ENCODE data around the gene PTRH2.

PTRH2 gene

GRCh38 chr17:59714255-59714654, 7.0 kb upstream of the PTRH2 start:
- no CpG with 5 or more reads among the region's 2 CpGs for WGBS (ENCODE audit: extremely low coverage, insufficient coverage, low lambda C conversion rate)
- DNase-seq, result no peak

GRCh38 chr17:59712862-59713261, 5.6 kb upstream of the PTRH2 start:
- Histone ChIP-seq H3K4me2 (ENCODE audit: low read length) (no peak overlapping the region), H3K9ac (ENCODE audit: low read length) (no peak overlapping the region), H3K18ac (ENCODE audit: low read length) (no peak overlapping the region), H3K23ac (ENCODE audit: low read length) (no peak overlapping the region), H4K5ac (ENCODE audit: low read length) (no peak overlapping the region), H3K4me3 (ENCODE audit: low read length) (no peak overlapping the region), H3K36me3 (ENCODE audit: control insufficient read depth, insufficient read depth, low read length) (no peaks in the 10 kb centered on the region), H3K27ac (ENCODE audit: low read depth, low read length) (no peak overlapping the region), H3K79me1 (ENCODE audit: low read length) (peaks cover 12% of the 10 kb centered on the region), H2AK5ac (ENCODE audit: low read length) (no peak overlapping the region), H4K8ac (ENCODE audit: low read depth, low read length) (no peak overlapping the region), H3K27me3 (ENCODE audit: insufficient read depth, low read length, poor library complexity) (no peaks in the 10 kb centered on the region), H3K4ac (ENCODE audit: low read depth, low read length) (no peak overlapping the region), H3K4me1 (ENCODE audit: control insufficient read depth, low read depth, low read length) (no peaks in the 10 kb centered on the region), H2BK120ac (ENCODE audit: low read depth, low read length) (no peak overlapping the region), H2BK15ac (replicated peaks; ENCODE audit: low read depth) (no peak overlapping the region), H3K56ac (ENCODE audit: low read length) (no peak overlapping the region), H2BK5ac (ENCODE audit: low read length) (no peak overlapping the region), H3K79me2 (ENCODE audit: control insufficient read depth, insufficient read depth, low read length) (peaks cover 38% of the 10 kb centered on the region)
- no CpG with 5 or more reads among the region's 2 CpGs for WGBS (ENCODE audit: extremely low coverage, insufficient coverage, low lambda C conversion rate)
- DNase-seq, result no peak

More at GRCh38 chr17:59714255-59714654, 7.0 kb upstream of the PTRH2 start:
- no peak overlapping the region for H4K8ac ChIP-seq (ENCODE audit: low read depth, low read length)
- H2BK15ac ChIP-seq (replicated peaks; ENCODE audit: low read depth), result no peak overlapping the region
- no peak overlapping the region for H3K9ac ChIP-seq (ENCODE audit: low read length)
- H3K4ac ChIP-seq (ENCODE audit: low read depth, low read length), result no peak overlapping the region
- no peak overlapping the region for H3K56ac ChIP-seq (ENCODE audit: low read length)
- no peak overlapping the region for H2BK5ac ChIP-seq (ENCODE audit: low read length)
- H3K27ac ChIP-seq (ENCODE audit: low read depth, low read length), result no peak overlapping the region
- H4K5ac ChIP-seq (ENCODE audit: low read length), result no peak overlapping the region
- H3K18ac ChIP-seq (ENCODE audit: low read length), result no peak overlapping the region
- H3K27me3 ChIP-seq (ENCODE audit: insufficient read depth, low read length, poor library complexity), result no peaks in the 10 kb centered on the region
- no peak overlapping the region for H3K23ac ChIP-seq (ENCODE audit: low read length)
- H3K4me1 ChIP-seq (ENCODE audit: control insufficient read depth, low read depth, low read length), result no peaks in the 10 kb centered on the region
- no peak overlapping the region for H3K4me3 ChIP-seq (ENCODE audit: low read length)
- H2BK120ac ChIP-seq (ENCODE audit: low read depth, low read length), result no peak overlapping the region
- no peak overlapping the region for H2AK5ac ChIP-seq (ENCODE audit: low read length)
- H3K4me2 ChIP-seq (ENCODE audit: low read length), result no peak overlapping the region
- H3K79me2 ChIP-seq (ENCODE audit: control insufficient read depth, insufficient read depth, low read length), result peaks cover 27% of the 10 kb centered on the region
- no peaks in the 10 kb centered on the region for H3K36me3 ChIP-seq (ENCODE audit: control insufficient read depth, insufficient read depth, low read length)
- H3K79me1 ChIP-seq (ENCODE audit: low read length), result peaks cover 12% of the 10 kb centered on the region

GRCh38 chr17:59711936-59712335, 4.7 kb upstream of the PTRH2 start:
- H3K36me3 ChIP-seq (ENCODE audit: control insufficient read depth, insufficient read depth, low read length), result no peaks in the 10 kb centered on the region
- no peaks in the 10 kb centered on the region for H3K27me3 ChIP-seq (ENCODE audit: insufficient read depth, low read length, poor library complexity)
- DNase-seq, result no peak
- H4K8ac ChIP-seq (ENCODE audit: low read depth, low read length), result no peak overlapping the region
- no peaks in the 10 kb centered on the region for H3K4me1 ChIP-seq (ENCODE audit: control insufficient read depth, low read depth, low read length)
- no peak overlapping the region for H3K56ac ChIP-seq (ENCODE audit: low read length)
- H3K4me3 ChIP-seq (ENCODE audit: low read length), result no peak overlapping the region
- no peak overlapping the region for H4K5ac ChIP-seq (ENCODE audit: low read length)
- no peak overlapping the region for H2BK5ac ChIP-seq (ENCODE audit: low read length)
- H3K27ac ChIP-seq (ENCODE audit: low read depth, low read length), result no peak overlapping the region
- no peak overlapping the region for H3K18ac ChIP-seq (ENCODE audit: low read length)
- H2BK120ac ChIP-seq (ENCODE audit: low read depth, low read length), result no peak overlapping the region
- no peak overlapping the region for H3K9ac ChIP-seq (ENCODE audit: low read length)
- peaks cover 10% of the 10 kb centered on the region for H3K79me1 ChIP-seq (ENCODE audit: low read length)
- H3K4ac ChIP-seq (ENCODE audit: low read depth, low read length), result no peak overlapping the region
- H3K23ac ChIP-seq (ENCODE audit: low read length), result no peak overlapping the region
- H2BK15ac ChIP-seq (replicated peaks; ENCODE audit: low read depth), result no peak overlapping the region
- no peak overlapping the region for H2AK5ac ChIP-seq (ENCODE audit: low read length)
- peaks cover 36% of the 10 kb centered on the region for H3K79me2 ChIP-seq (ENCODE audit: control insufficient read depth, insufficient read depth, low read length)
- H3K4me2 ChIP-seq (ENCODE audit: low read length), result no peak overlapping the region

- peaks cover 7% of the 10 kb centered on the region for H3K79me1 ChIP-seq (ENCODE audit: low read length)
- no CpG with 5 or more reads among the region's 15 CpGs for whole genome bisulfite sequencing (ENCODE audit: extremely low coverage, insufficient coverage, low lambda C conversion rate)
- no peak overlapping the region for H3K18ac ChIP-seq (ENCODE audit: low read length)
- no peak overlapping the region for H2BK120ac ChIP-seq (ENCODE audit: low read depth, low read length)
- peak overlapping the region; percentile 90 for H2BK5ac ChIP-seq (ENCODE audit: low read length)
- no peak overlapping the region for H2AK5ac ChIP-seq (ENCODE audit: low read length)
- peak overlapping the region; percentile 83 for H3K23ac ChIP-seq (ENCODE audit: low read length)
- H2BK15ac ChIP-seq (replicated peaks; ENCODE audit: low read depth), result no peak overlapping the region
- no peak overlapping the region for H4K5ac ChIP-seq (ENCODE audit: low read length)
- H3K4me2 ChIP-seq (ENCODE audit: low read length), result peak overlapping the region; percentile 99
- H3K9ac ChIP-seq (ENCODE audit: low read length), result peak overlapping the region; percentile 98
- no peaks in the 10 kb centered on the region for H3K27me3 ChIP-seq (ENCODE audit: insufficient read depth, low read length, poor library complexity)
- H3K4me3 ChIP-seq (ENCODE audit: low read length), result peak overlapping the region; percentile 99
- no peak overlapping the region for H4K8ac ChIP-seq (ENCODE audit: low read depth, low read length)
- DNase-seq, result no peak
- no peaks in the 10 kb centered on the region for H3K36me3 ChIP-seq (ENCODE audit: control insufficient read depth, insufficient read depth, low read length)
- H3K56ac ChIP-seq (ENCODE audit: low read length), result peak overlapping the region; percentile 99
- no peak overlapping the region for H3K4ac ChIP-seq (ENCODE audit: low read depth, low read length)
- H3K4me1 ChIP-seq (ENCODE audit: control insufficient read depth, low read depth, low read length), result no peaks in the 10 kb centered on the region
- H3K27ac ChIP-seq (ENCODE audit: low read depth, low read length), result peak overlapping the region; percentile 89
- peaks cover 66% of the 10 kb centered on the region for H3K79me2 ChIP-seq (ENCODE audit: control insufficient read depth, insufficient read depth, low read length)
Measured at GRCh38 chr17:59707971-59708430, 771 bp upstream of the PTRH2 start.

- peaks cover 7% of the 10 kb centered on the region for H3K36me3 ChIP-seq (ENCODE audit: control insufficient read depth, insufficient read depth, low read length)
Measured at GRCh38 chr17:59702304-59702703, 4.9 kb downstream of the PTRH2 start.

GRCh38 chr17:59699786-59700185, 7.4 kb downstream of the PTRH2 start:
- no peak overlapping the region for H2AK5ac ChIP-seq (ENCODE audit: low read length)
- H3K79me1 ChIP-seq (ENCODE audit: low read length), result peaks cover 15% of the 10 kb centered on the region
- H3K4ac ChIP-seq (ENCODE audit: low read depth, low read length), result no peak overlapping the region
- no peak overlapping the region for H3K18ac ChIP-seq (ENCODE audit: low read length)
- H2BK15ac ChIP-seq (replicated peaks; ENCODE audit: low read depth), result no peak overlapping the region
- no peak overlapping the region for H3K9ac ChIP-seq (ENCODE audit: low read length)
- no peak overlapping the region for H3K4me2 ChIP-seq (ENCODE audit: low read length)
- H2BK120ac ChIP-seq (ENCODE audit: low read depth, low read length), result no peak overlapping the region
- no peak overlapping the region for H3K27ac ChIP-seq (ENCODE audit: low read depth, low read length)
- no peak for DNase-seq
- H3K4me1 ChIP-seq (ENCODE audit: control insufficient read depth, low read depth, low read length), result no peaks in the 10 kb centered on the region
- H3K23ac ChIP-seq (ENCODE audit: low read length), result no peak overlapping the region
- H2BK5ac ChIP-seq (ENCODE audit: low read length), result no peak overlapping the region
- no CpG with 5 or more reads among the region's 6 CpGs for WGBS (ENCODE audit: extremely low coverage, insufficient coverage, low lambda C conversion rate)
- H3K27me3 ChIP-seq (ENCODE audit: insufficient read depth, low read length, poor library complexity), result no peaks in the 10 kb centered on the region
- peaks cover 72% of the 10 kb centered on the region for H3K79me2 ChIP-seq (ENCODE audit: control insufficient read depth, insufficient read depth, low read length)
- H3K36me3 ChIP-seq (ENCODE audit: control insufficient read depth, insufficient read depth, low read length), result peaks cover 11% of the 10 kb centered on the region
- no peak overlapping the region for H3K4me3 ChIP-seq (ENCODE audit: low read length)
- H4K8ac ChIP-seq (ENCODE audit: low read depth, low read length), result no peak overlapping the region
- no peak overlapping the region for H4K5ac ChIP-seq (ENCODE audit: low read length)
- no peak overlapping the region for H3K56ac ChIP-seq (ENCODE audit: low read length)

More at GRCh38 chr17:59702304-59702703, 4.9 kb downstream of the PTRH2 start:
- Histone ChIP-seq H3K23ac (ENCODE audit: low read length) (no peak overlapping the region), H4K5ac (ENCODE audit: low read length) (no peak overlapping the region), H2BK120ac (ENCODE audit: low read depth, low read length) (no peak overlapping the region), H4K8ac (ENCODE audit: low read depth, low read length) (no peak overlapping the region), H3K18ac (ENCODE audit: low read length) (no peak overlapping the region), H2BK5ac (ENCODE audit: low read length) (no peak overlapping the region), H3K79me1 (ENCODE audit: low read length) (peaks cover 15% of the 10 kb centered on the region), H3K4me1 (ENCODE audit: control insufficient read depth, low read depth, low read length) (no peaks in the 10 kb centered on the region), H3K79me2 (ENCODE audit: control insufficient read depth, insufficient read depth, low read length) (peaks cover 87% of the 10 kb centered on the region), H3K56ac (ENCODE audit: low read length) (no peak overlapping the region), H3K4me2 (ENCODE audit: low read length) (no peak overlapping the region), H3K9ac (ENCODE audit: low read length) (no peak overlapping the region), H3K4ac (ENCODE audit: low read depth, low read length) (no peak overlapping the region), H2AK5ac (ENCODE audit: low read length) (no peak overlapping the region), H3K27ac (ENCODE audit: low read depth, low read length) (no peak overlapping the region), H3K4me3 (ENCODE audit: low read length) (no peak overlapping the region), H2BK15ac (replicated peaks; ENCODE audit: low read depth) (no peak overlapping the region), H3K27me3 (ENCODE audit: insufficient read depth, low read length, poor library complexity) (no peaks in the 10 kb centered on the region)
- WGBS (ENCODE audit: extremely low coverage, insufficient coverage, low lambda C conversion rate), result no CpG with 5 or more reads among the region's 7 CpGs
- DNase-seq, result no peak

Measured in mesendoderm (in vitro differentiated cells).